ENCODE results near the gene SLIT3.

DNA sequence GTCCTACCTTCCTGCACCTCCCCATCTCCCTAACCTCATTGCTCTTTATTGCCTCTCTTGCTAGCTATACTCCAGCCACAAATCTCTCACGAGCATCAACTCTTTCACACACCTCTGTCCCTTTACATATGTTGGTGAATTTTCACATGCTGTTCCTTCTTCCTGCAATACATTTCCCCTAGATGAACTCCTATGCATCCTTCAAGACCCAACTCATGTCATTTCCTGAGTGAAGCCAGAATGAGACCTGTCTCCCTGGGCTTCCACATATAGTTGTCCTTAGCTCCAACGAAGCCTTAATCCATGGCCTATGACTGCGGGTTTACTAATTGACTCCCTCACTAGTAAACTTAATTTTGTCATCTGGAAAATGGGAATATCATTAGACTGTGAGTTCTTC, 424.5 kb downstream of the SLIT3 start:
- TF ChIP-seq, protein P1, sequence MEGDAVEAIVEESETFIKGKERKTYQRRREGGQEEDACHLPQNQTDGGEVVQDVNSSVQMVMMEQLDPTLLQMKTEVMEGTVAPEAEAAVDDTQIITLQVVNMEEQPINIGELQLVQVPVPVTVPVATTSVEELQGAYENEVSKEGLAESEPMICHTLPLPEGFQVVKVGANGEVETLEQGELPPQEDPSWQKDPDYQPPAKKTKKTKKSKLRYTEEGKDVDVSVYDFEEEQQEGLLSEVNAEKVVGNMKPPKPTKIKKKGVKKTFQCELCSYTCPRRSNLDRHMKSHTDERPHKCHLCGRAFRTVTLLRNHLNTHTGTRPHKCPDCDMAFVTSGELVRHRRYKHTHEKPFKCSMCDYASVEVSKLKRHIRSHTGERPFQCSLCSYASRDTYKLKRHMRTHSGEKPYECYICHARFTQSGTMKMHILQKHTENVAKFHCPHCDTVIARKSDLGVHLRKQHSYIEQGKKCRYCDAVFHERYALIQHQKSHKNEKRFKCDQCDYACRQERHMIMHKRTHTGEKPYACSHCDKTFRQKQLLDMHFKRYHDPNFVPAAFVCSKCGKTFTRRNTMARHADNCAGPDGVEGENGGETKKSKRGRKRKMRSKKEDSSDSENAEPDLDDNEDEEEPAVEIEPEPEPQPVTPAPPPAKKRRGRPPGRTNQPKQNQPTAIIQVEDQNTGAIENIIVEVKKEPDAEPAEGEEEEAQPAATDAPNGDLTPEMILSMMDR (conservative IDR thresholded peaks at IDR 0.05): no peak
- TF ChIP-seq EZH2 (IDR thresholded peaks at IDR 0.05; ENCODE audit: low read depth): no peak

Data from PC-9 (cell line).